BJ (cell line): ENCODE measurements around the gene FBLN5. TPM values are rescaled to one million over a fixed set of nuclear protein-coding genes. Genes with fewer than 3 reads are reported as not detected.

ENCODE experiments used
- CTCF ChIA-PET: fragments of 350-600 bp; formaldehyde crosslinking; extraction: SDS; loops from one replicate; lab custom pipeline; 2021; ENCODE audit warnings: antibody characterized with exemption, inconsistent platforms; lab: Yijun Ruan, JAX
- POLR2A ChIA-PET: fragments of 300-600 bp; sonication (Branson Sonifier 250); formaldehyde crosslinking; extraction: SDS; loops from one replicate; lab custom pipeline; 2021; ENCODE audit warnings: antibody characterized with exemption; lab: Charles Lee
- DNase-seq: peaks from one replicate; pipeline ENCODE4 v3.0.0-alpha.2; 2011; ENCODE audit warnings: low read depth
- H3K27me3 ChIP-seq: 2 replicates; pipeline ENCODE4 v1.6.0; 2011; ENCODE audit warnings: low read length; ENCODE audit not compliant: control insufficient read depth, insufficient read depth
- H3K36me3 ChIP-seq: 2 replicates; pipeline ENCODE4 v1.5.1; 2011; ENCODE audit warnings: low read length; ENCODE audit not compliant: control insufficient read depth, insufficient read depth
- H3K4me3 ChIP-seq: 2 replicates; pipeline ENCODE4 v1.5.1; 2011; ENCODE audit warnings: low read depth, mild to moderate bottlenecking, control low read depth, low read length
- CTCF ChIP-seq: IDR thresholded peaks from 2 replicates; pipeline ENCODE4 v1.5.1; 2011; ENCODE audit warnings: low read depth, mild to moderate bottlenecking, control low read depth, inconsistent platforms, low read length, moderate library complexity; ENCODE audit not compliant: insufficient read depth
- polyA plus RNA-seq: library from polyadenylated mRNA; depleted of rRNA; stranded (reverse); fragments of >200 nt; gene quantifications from 2 replicates; pipeline ENCODE4 v1.2.3, GENCODE V29; 2011

The FBLN5 gene
- polyA plus RNA-seq, 1 experiment: 158 TPM

- no peaks in the 10 kb centered on the region for H3K27me3 ChIP-seq
- H3K36me3 ChIP-seq: peaks cover 4% of the 10 kb centered on the region; the same call in 1 of the 2 replicates
- no peak for DNase-seq
- TF ChIP-seq CTCF: no peak
- peak overlapping the region; percentile 80 for H3K4me3 ChIP-seq
- CTCF ChIA-PET: interaction anchor here (0.9 to 2.5 kb wide), 5 partner anchors 15 to 161 kb away, joined by 3 to 18 read pairs (median 3); no protein-coding TSS in a partner anchor
- POLR2A ChIA-PET: interaction anchor here (1.1 kb wide), 1 partner anchor 17 kb away, joined by 3 read pairs; no protein-coding TSS in a partner anchor
Observed at GRCh38 chr14:91946622-91947474, 646 bp downstream of the FBLN5 start.

GRCh38 chr14:91945751-91946621 lies 1.5 kb downstream of the FBLN5 start:
- no peak for DNase-seq
- Histone ChIP-seq H3K4me3 (peak overlapping the region; percentile 80), H3K27me3 (no peaks in the 10 kb centered on the region), H3K36me3 (peaks cover 6% of the 10 kb centered on the region; the same call in 1 of the 2 replicates)
- TF ChIP-seq CTCF: no peak
- CTCF ChIA-PET: interaction anchor here (0.9 to 2.5 kb wide), 5 partner anchors 16 to 160 kb away, joined by 3 to 18 read pairs (median 3); no protein-coding TSS in a partner anchor
- POLR2A ChIA-PET: interaction anchor here (1.1 kb wide), 1 partner anchor 18 kb away, joined by 3 read pairs; no protein-coding TSS in a partner anchor

GRCh38 chr14:91942946-91943345 lies 4.5 kb downstream of the FBLN5 start:
- DNase-seq: no peak
- no peak overlapping the region for H3K4me3 ChIP-seq
- TF ChIP-seq CTCF: no peak
- ChIA-PET POLR2A (interaction anchor here (0.6 kb wide), 1 partner anchor 19 kb away, joined by 3 read pairs; no protein-coding TSS in a partner anchor), CTCF (interaction anchor here (1.4 kb wide), 1 partner anchor 13 kb away, joined by 4 read pairs; no protein-coding TSS in a partner anchor)
- no peaks in the 10 kb centered on the region for H3K27me3 ChIP-seq
- peaks cover 14% of the 10 kb centered on the region for H3K36me3 ChIP-seq

GRCh38 chr14:91942128-91942527 lies 5.4 kb downstream of the FBLN5 start:
- Histone ChIP-seq H3K27me3 (no peaks in the 10 kb centered on the region), H3K4me3 (no peak overlapping the region), H3K36me3 (peaks cover 16% of the 10 kb centered on the region)
- ChIA-PET POLR2A (no interaction called here), CTCF (interaction anchor here (1.4 kb wide), 1 partner anchor 12 kb away, joined by 4 read pairs; no protein-coding TSS in a partner anchor)
- TF ChIP-seq CTCF: no peak
- no peak for DNase-seq
